NOMO-1 (cell line): ENCODE measurements around the gene NYAP1.
"Not testable (repeated sequence)": the region's sequence is repeated elsewhere in the genome, so short reads cannot be mapped to it uniquely, and the experiment has no call there.

Experiments used
- DNase-seq, 2 experiments: peaks; one replicate each; lab custom pipeline; 2025; ENCODE audit not compliant: unreplicated experiment in 2 of 2; lab: John Stamatoyannopoulos, UW

NYAP1 gene

GRCh38 chr7:100481466-100481865 lies 2.3 kb upstream of the NYAP1 start:
- DNase-seq: no peak

DNA sequence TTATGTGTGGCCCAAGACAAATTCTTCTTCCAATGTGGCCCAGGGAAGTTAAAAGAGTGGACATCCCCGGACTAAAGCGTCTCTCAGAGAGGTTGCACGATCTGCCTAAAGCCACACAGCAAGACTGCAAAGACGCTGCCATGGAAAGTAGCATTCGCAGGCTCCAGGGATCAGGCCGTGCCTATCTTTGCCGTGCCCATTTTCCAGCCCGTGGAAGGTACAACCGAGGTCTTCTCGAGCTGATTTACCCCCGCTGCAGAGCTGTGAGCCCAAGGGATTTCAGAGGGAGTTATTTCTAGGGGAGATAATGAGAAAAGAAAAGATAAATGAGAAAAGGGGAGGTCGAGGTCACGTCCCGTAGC lies 1.0 kb upstream of the NYAP1 start:
- DNase-seq: no peak

GRCh38 chr7:100483090-100483721 lies 521 bp upstream of the NYAP1 start:
- DNase-seq: peak; percentile 39 to 77

DNA sequence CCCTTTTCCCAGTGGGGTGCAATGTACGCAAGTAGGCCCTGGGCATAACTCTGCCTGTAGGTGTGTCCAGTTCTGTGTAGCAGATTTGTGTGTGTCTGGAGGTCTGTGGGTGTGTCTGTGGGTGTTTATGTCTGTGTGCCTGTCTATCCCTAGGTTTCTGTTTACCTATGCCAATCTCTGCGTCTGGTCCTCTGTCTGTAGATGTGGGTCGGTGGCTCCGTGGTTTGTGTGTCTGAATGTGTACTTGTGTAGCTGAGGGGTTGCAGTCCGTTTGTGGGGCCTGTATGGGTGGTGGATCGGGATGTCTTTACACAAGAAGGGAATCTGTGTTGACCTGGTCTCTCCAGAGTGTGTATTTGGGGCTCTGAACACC lies 932 bp downstream of the NYAP1 start:
- no peak for DNase-seq

DNA sequence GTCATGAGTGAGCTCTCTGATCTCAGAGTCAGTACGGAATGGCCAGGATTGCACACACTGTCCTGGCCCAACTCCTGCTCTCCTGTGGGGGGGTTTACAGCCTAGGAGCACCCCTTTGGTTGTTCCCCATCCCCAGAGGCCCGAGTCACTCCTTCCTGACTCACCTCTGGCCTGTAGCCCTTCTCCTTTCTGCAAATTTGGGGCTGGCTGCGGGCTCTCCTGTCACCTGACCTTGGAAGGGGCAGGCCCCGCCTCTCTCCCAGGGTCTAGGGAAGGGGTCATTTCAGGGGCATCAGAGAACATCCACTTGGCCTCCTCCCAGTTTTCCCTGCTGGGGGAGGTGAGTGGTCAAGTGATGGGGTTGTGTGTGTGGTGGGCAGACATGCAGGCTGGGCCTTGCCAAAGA lies 1.7 kb downstream of the NYAP1 start:
- DNase-seq: no peak

- DNase-seq: no peak
Observed at GRCh38 chr7:100486111-100486636, 2.4 kb downstream of the NYAP1 start.

GRCh38 chr7:100486753-100487446 lies 3.2 kb downstream of the NYAP1 start:
- DNase-seq: no peak

DNA sequence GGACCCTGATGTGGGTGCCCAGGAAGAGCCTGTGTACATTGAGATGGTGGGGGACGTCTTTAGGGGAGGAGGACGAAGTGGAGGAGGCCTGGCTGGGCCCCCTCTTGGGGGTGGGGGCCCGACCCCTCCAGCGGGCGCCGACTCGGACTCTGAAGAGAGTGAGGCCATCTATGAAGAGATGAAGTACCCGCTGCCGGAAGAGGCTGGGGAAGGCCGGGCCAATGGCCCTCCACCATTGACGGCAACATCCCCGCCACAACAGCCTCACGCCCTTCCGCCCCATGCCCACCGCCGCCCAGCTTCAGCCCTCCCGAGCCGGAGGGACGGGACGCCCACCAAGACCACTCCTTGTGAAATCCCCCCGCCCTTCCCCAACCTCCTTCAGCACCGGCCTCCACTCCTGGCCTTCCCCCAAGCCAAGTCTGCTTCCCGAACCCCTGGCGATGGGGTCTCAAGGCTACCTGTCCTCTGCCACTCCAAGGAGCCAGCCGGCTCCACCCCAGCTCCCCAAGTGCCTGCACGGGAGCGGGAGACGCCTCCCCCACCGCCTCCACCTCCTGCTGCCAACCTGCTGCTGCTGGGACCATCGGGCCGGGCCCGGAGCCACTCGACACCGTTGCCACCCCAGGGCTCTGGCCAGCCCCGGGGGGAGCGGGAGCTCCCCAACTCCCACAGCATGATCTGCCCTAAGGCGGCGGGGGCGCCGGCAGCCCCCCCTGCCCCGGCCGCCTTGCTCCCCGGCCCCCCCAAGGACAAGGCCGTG lies 4.8 kb downstream of the NYAP1 start:
- no peak for DNase-seq

- no peak for DNase-seq
Observed at GRCh38 chr7:100489121-100489520, 5.4 kb downstream of the NYAP1 start.

GRCh38 chr7:100489824-100490223 lies 6.1 kb downstream of the NYAP1 start:
- DNase-seq: peak; percentile 50 to 66

DNA sequence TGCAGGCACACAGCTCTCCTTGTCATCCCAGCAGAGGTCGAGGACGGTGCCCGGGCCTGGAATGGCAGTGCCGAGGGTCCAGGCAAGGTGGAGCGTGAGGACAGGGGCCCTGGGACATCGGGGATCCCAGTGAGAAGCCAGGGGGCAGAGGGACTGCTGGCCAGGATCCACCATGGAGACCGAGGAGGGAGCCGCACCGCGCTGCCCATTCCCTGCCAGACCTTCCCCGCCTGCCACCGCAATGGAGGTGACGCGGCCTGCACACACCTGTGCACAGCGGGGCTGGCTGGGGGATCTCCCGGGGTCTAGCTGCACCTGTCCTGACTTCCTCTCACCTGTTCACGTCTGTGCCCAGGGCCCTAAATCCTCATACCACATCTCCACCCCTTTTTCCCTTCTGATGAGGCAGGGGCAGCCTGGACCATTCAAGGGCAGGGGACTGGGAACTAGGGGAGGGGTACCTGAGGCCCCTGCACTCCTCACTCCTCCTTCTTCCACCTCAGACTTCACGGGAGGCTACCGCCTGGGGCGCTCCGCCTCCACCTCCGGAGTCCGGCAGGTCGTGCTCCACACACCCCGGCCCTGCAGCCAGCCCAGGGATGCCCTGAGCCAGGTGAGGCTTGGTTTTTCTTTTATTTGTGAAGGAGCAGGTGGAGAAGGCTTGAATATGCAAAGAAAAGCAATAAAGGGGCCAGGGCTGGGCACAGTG lies 6.9 kb downstream of the NYAP1 start:
- no peak for DNase-seq

DNA sequence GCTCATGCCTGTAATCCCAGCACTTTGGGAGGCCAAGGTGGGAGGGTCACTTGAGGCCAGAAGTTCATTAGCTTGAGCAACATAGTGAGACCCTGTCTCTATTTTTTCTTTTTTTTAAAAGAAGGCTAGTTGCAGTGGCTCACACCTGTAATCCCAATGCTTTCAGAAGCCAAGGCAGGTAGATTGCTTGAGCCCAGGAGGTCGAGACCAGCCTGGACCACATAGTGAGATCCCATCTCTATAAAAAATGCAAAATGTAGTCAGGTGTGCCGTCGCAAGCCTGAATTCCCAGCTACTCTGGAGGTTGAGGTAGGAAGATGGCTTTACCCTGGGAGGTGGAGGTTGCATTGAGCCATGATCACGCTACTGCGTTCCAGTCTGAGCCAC lies 7.5 kb downstream of the NYAP1 start:
- no peak for DNase-seq

GRCh38 chr7:100492738-100493475 lies 9.2 kb downstream of the NYAP1 start:
- DNase-seq: no peak

DNA sequence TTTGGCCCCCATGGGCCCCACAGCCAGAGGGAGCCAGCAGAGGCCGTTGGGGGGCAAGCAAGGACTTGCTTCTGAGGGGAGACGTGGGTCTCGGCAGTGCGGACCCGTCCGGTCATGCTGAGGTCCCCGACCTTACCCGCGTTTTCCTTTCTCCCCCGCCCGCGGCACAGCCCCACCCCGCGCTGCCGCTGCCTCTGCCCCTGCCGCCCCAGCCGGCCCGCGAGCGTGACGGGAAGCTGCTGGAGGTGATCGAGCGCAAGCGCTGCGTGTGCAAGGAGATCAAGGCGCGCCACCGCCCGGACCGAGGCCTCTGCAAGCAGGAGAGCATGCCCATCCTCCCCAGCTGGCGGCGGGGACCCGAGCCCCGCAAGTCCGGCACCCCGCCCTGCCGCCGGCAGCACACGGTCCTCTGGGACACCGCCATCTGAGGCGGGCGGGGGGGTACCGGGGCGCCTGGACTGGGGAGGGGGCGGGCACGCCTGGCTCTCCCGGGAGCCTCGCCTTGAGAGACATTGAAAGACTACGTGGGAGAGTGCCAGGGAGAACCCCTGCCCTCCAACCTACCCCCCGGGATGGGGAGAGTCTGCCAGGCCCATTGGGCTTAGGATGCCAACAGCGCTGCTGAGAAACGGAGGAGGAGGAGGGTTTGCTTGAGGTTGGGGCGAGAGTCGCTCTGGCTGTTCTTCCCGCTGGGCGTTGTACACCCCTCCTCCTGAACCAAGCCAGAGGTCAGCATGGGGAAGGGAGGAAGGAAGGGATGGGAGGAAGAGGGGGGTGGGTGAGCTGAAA lies 9.9 kb downstream of the NYAP1 start:
- peak; percentile 30 to 40 for DNase-seq

- DNase-seq: no peak
Observed at GRCh38 chr7:100496509-100496908, 12.8 kb downstream of the NYAP1 start.

- not testable (repeated sequence) for DNase-seq
Observed at GRCh38 chr7:100500743-100501142, 17.0 kb downstream of the NYAP1 start.

GRCh38 chr7:100504031-100504430 lies 20.3 kb downstream of the NYAP1 start:
- not testable (repeated sequence) for DNase-seq

- no peak for DNase-seq
Observed at GRCh38 chr7:100504887-100505611, 21.3 kb downstream of the NYAP1 start.

GRCh38 chr7:100506356-100506923 lies 22.7 kb downstream of the NYAP1 start:
- no peak for DNase-seq
